Hepatocyte (in vitro differentiated cells): ENCODE measurements around the gene WDR4.
"Not testable (repeated sequence)": the region's sequence is repeated elsewhere in the genome, so short reads cannot be mapped to it uniquely, and the experiment has no call there.

Source experiments
- CTCF ChIP-seq: fragments of 200-600 bp; sonication (generic); IDR thresholded peaks from 2 replicates; pipeline ENCODE4 v1.5.1; 2016; ENCODE audit warnings: antibody characterized with exemption, mild to moderate bottlenecking; ENCODE audit not compliant: poor library complexity
- EZH2 ChIP-seq: fragments of 200-600 bp; sonication (generic); IDR thresholded peaks from 2 replicates; pipeline ENCODE4 v1.6.1; 2016; ENCODE audit warnings: antibody characterized with exemption, mild to moderate bottlenecking, borderline replicate concordance
- EZH2phosphoT487 ChIP-seq: fragments of 200-600 bp; sonication (generic); IDR thresholded peaks from one replicate; pipeline ENCODE4 v1.6.1; 2018; ENCODE audit warnings: antibody characterized with exemption, mild to moderate bottlenecking, low read depth, moderate library complexity; ENCODE audit not compliant: unreplicated experiment, severe bottlenecking

- TF ChIP-seq CTCF, EZH2phosphoT487, EZH2: not testable (repeated sequence)
These were observed 32.6 kb upstream of the WDR4 start for GRCh38 chr21:42911920-42912319.
